Renal cortical epithelial cell (primary cell): ENCODE results near the gene CNTNAP2. TPM values are rescaled to one million over a fixed set of nuclear protein-coding genes. Genes with fewer than 3 reads are reported as not detected.
"Not testable (repeated sequence)": the region's sequence is repeated elsewhere in the genome, so short reads cannot be mapped to it uniquely, and the experiment has no call there.

Experiments used
- DNase-seq: peaks from one replicate; pipeline ENCODE4 v3.0.0-alpha.2; 2011; ENCODE audit warnings: low read depth
- total RNA-seq: library from RNA; depleted of rRNA; stranded (reverse); fragments of >200 nt; gene quantifications from 2 replicates; pipeline ENCODE4 v1.2.3, GENCODE V29; 2014

CNTNAP2 gene
- total RNA-seq, 1 donor from 2014 or later = 0.25 TPM

DNA sequence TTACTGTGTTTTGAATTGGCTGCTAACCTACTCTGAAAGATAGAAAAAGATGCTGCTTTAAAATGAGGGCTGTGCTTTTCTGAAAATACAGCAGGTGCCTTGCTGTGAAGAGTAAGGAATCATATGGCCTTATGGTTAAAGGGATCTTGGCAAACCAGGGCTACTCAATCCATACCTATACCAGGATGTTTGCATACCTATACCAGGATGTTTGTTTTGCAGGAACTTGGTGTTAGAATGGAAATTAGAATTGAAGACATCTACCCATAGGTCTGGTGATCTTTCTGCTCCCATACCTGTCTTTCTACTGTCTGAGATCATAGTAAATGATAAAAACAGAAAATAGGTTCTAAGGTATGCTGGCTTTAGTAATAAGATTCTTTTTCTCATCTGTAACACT, 2273.8 kb downstream of the CNTNAP2 start:
- no peak for DNase-seq

DNA sequence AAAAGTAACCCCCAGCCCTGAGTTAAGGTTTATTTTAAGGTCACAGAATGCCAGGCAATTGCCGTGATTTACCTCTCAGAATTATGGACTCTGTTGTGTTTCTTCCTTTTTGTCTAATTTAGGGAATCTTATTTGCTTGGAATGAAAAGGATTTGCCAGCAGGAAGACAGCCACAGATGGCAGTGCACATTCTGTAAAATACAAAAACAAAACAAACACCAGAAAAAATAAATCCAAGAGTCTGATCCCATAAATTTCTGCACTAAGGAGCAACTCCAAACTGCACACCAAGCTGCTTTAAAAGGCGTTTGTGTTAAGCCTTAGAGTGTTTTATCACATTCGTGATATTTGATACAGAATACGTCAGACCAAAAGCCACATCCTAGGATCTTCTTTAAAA, 2275.0 kb downstream of the CNTNAP2 start:
- no peak for DNase-seq

DNA sequence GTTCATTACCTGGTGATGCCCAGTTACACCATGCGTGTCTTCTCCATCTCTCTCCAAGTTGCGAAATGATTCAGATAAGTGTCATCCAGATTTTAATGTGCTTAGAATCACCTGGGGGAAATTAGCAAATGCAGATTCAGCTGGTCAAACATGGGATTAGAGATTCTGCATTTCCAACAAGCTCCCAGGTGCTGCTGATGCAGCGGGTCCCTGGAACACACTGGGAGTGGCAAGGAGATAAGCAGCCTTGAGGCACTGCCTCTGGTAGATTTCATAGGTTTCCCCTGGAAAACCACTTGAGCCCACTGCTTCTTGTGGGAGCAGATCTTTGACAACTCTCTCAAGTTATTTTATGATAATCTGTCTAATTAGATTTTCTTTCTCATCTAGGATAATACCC, 2278.0 kb downstream of the CNTNAP2 start:
- DNase-seq = no peak

DNA sequence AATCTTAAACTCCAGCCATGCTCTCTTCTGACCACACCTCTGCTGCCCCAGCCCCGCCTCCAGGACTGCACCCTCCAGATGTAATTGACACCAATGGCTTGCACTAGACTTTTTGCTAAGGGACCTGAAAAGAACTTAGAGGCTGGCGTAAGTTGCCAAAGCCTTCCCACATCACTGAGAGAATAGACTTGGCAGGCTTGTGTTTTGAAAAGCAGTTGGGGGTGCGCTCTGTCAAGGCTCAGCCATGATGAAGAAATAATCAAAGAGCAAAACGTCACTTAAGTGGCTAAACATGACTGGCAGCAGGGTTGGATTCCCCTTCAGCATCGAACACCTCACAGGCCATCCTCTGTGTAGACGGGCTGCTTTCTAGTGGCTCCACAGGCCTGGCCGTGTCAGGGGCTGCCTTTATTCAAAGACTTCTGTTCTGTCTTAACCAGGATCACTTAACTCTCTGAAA, 2278.8 kb downstream of the CNTNAP2 start:
- no peak for DNase-seq

DNA sequence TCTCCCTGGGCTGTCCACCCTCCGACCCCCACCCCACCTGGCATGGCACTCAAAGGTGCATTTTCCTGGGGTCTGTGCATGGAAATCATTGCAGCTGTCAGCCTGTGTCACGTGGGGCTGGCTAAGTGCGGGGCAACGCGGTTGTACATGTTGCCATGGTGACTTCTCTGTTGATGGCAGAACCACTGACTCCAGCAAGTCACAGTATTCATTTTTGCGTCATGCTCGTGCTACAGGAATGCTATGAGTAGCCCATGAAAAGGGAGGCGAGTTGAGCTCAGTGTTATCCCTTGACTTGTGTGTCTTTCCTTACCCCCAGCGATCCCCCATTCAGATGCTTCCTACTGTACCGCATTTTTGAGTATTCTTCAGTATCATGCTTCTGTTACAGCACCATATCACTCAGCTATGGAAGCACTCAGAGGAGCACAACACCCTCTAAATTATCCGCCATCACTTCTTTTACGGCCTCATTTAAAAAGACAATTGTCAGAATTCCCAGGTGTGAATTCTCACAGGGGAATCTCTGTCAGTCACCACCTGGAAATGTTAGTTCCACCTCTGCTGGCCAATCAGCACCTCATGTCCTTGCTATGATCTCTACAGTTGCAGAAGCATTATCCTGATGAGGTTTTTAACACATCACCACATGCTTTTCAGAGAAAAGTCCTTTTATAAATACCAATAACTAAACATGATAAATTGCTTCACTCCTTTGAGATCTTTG, 2279.6 kb downstream of the CNTNAP2 start:
- no peak for DNase-seq

DNA sequence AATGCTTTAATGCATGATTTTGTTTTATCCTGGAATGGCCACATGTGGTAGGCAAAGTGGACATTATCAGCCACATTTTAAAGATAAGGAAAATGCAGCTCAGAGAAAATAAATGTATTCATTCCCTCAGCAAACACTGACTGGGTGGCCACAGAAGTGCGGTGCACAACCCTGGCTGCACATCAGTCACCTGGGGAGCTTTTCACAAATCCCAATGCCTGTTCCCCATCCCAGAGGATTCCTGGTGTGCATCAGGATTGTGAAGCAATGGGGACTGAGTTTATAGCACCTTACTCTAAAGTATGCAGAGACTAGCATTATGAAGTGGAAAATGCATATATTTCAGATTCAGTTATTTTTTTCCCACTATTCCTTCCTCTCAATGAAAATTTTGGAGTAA, 2280.5 kb downstream of the CNTNAP2 start:
- no peak for DNase-seq

DNA sequence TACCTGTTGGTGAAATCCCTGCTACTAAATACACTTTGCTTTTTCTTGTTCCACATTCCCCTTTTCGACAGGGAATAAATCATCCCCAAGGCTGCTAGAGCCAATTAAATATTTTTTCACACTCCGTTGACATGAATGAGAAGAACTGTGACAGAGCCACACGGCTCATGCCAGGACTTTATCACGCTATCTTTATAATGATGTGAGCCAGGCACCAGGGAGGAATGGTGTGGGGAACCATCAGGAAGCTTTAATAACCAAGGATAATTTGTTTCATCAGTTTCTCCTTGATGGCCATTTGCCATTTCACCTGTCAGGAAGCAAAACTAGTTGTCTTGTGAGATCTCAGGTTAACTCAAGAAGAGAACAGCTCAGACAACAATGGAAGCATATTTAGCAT, 2280.9 kb downstream of the CNTNAP2 start:
- DNase-seq = no peak

DNA sequence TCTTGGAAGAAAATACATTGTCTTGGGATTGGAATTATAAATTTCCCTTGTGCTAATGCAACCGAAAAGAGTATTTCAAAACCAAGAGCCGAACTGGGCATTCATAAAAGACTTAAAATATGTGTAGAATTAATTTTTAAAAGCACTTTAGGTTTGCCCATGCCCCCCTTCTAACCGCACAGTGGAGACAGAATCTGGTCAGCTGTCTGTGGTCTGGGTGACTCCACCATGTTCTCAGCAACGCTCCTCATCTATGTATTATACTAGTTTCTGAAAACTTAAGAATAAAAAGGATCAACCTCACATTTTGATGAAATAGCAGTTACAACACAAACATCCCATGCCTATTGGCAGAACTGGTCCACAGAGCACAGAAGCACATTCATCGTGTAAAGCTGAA, 2281.4 kb downstream of the CNTNAP2 start:
- no peak for DNase-seq

DNA sequence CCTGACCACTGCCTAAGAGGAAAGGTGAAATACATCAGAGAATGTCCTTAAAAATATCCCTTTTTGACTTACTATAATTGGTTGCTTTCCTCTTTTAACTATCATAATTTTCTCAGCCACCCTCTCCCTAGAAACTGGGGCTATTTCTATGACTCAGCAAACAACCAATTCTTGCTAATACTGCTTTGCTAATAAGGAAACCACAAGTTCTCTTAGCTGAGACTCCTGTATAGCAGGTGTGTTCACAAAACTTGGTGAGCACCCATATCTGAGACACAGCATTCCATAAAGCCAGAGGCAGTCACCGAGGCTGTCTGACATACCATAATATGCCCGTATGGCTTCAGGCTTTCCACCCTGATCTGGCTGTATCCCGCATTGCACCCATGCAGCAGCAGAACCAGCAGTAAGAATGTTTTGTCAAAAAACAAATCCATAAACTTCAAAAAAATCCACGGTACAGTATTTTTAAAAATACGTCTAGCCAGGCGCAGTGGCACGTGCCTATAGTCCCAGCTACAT, 2282.3 kb downstream of the CNTNAP2 start:
- DNase-seq = no peak

DNA sequence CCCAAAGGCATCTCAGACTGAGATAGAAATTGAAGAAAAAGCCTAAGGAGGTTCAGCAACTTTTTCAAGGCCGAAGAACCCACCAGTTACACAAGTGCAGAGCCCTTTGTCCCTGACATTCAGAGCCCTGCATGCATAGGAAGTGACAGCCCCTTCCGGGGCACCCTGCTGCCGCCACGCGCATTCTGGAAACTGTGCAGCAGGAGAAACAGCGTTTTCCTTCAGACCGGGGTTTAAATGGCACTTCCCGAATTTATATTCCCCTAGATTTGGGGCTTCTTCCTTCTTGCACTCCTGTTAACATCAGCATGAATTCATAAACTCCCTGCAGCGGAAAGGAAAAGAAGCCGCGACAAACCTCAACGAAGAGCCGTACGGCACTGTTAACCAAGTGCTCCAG, 2283.5 kb downstream of the CNTNAP2 start:
- no peak for DNase-seq

DNA sequence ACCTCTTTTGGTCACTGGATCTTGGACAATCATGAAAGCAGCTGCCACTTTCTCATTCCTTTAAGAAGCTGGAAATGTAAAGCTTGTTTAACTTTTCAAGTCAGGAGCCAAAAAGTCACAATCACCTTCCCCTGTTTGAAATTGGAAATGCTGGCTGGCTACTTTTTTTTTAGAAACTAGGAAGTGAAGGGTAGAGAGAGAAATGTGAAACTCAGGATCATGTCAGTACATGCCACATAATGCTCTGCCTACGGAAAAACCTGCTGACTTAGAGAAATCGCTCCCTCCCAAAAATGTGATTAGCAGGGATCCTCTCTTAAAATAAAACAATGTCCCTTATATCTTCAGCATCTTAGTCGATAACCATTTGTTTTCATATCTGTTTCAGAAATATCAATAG, 2285.6 kb downstream of the CNTNAP2 start:
- DNase-seq = no peak

DNA sequence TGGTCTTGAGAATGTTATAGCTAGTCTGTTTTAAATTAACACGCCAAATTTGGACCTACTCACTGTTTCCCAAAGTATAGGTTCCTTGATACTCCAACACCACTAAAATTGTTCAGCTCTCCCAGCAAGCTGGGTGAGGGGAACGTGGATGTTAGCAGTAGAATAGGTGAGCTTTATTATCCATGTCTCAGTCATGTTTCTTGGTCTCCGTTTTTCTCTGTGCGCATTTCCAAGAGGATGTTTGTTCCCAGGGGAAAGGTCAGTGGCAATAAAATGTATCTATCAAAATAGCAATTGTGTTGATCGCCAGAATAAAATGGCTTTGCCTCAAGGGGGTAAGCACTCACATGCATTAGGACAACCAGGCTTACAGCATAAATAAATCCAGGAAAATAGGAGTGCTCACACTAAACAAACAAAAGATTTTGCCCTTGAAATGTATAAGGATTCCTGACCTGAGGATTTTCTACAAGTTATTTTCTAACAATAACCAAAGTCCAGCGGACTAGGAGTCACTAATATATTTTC, 2286.9 kb downstream of the CNTNAP2 start:
- DNase-seq = no peak

DNA sequence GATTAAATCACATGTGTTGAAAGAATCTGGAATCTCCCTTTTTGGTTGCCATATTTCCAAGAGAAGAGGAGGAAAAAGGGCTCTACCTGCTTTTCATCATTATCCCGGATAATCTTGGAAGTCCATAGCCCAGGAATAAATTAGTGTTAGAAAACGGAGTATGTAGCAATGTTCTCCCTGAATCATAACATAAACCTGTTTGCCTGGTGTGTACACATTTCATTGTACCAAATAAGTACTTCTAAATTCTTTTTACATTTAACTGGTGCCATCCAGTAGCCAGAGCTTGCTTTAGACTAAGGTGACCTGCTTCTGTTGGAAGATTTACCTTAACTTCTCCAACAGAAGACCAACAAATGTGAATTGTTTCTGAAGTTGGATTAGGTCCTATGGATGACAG, 2291.7 kb downstream of the CNTNAP2 start:
- no peak for DNase-seq

DNA sequence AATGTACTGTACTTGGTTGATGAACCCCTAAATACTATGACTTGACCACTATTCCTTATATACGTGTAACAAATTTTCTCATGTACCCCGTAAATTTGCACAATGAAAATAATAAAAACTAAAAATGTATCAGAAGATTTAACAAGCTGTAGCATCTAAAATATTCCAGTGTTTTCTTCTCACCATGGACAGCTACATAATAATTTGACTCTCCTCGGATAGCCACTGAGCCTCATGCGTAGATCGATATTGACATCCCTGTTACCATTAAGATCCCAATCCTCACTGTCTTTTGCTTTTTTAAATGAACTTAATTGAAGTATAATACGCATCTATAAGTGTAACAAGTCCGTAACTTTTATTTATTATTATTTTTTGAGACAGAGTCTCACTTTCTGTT, 2294.3 kb downstream of the CNTNAP2 start:
- no peak for DNase-seq

DNA sequence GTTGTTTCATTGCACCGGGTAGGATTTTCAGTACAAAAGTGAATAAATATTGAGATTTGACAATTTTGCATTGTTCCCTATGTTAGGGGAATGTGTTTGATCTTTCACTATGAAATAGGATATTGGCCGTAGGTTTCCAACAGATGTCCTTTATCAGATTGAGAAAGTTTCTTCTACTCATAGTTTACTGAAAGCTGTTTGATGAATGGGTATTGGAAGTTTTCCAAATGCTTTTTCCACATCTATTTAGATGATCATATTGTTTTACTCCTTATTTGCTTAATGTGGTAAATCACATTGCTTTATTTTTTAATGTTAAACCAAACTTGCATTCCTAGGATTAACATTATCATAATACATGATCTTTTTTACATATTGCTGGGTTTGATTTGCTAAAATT, 2296.1 kb downstream of the CNTNAP2 start:
- DNase-seq = no peak

DNA sequence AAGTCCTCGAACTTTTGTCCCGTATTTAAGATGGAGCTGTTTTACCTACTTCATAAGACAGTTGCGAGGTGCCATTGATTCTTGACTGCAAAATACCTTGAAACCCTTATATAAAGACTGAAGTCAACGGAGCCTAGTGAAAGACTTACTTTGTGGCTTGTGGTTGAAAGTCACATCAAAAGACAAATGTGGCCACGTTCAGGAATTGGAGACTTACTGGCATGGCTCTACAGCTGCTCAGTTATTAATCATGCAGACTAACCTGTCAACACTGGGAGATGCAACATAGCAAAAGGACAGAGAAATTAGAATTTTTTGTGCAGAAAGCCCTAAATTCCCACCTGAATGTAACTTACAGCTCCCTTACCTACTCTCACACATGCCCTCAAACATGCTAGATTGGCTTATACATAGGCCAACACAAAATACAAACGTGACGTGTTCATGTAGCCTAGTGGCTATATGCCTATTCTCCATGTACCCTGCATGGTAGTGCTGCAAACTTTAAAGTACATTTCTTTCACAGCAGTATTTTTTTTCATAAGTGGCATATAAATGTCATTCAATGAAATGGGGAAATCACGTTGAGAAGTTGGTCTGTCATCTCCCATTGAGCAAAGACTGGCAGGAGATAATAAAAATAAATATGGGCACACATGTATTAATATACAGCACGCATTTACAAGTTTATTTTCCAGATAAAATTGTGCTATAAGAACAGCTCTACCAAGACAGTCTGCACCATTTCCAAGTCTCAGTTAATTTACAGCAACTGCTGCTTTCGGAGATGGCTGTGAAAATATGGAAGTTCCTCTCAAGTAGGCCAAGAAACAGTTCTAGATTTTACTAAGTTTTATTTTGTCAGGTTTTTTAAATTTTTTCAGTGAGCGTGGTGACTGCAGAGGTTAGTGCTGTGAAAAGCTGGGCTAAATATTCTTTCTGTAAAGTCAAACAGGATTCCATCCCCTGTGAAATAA, 2303.5 kb downstream of the CNTNAP2 start:
- no peak for DNase-seq

DNA sequence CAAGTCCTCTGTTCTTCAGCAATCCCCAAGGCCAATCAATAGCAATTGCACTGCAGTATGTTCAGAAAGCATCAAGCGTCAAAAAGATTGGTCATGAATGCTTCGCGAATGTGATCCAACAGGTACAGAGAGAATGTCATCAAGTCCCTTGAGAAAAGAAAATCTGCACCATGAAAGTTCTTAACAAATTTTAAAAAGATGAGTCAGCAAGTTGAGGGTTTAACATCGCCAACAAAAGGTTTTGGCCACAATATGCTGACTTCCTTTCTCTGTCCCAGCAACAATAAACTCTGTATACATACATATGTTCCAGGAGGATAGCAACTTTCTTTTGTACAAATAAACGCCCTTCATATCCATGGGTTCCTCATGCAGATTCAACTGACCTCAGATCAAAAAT, 2305.4 kb downstream of the CNTNAP2 start:
- no peak for DNase-seq

DNA sequence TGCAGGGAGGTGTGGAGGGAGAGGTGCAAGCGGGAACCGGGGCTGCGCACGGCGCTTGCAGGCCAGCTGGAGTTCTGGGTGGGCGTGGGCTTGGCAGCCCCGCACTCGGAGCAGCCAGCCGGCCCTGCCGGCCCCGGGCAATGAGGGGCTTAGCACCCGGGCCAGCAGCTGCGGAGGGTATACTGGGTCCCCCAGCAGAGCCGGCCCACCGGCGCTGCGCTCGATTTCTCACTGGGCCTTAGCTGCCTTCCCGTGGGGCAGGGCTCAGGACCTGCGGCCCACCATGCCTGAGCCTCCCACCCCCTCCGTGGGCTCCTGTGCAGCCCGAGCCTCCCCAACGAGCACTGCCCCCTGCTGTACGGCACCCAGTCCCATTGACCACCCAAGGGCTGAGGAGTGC, 2309.8 kb downstream of the CNTNAP2 start:
- DNase-seq = not testable (repeated sequence)

DNA sequence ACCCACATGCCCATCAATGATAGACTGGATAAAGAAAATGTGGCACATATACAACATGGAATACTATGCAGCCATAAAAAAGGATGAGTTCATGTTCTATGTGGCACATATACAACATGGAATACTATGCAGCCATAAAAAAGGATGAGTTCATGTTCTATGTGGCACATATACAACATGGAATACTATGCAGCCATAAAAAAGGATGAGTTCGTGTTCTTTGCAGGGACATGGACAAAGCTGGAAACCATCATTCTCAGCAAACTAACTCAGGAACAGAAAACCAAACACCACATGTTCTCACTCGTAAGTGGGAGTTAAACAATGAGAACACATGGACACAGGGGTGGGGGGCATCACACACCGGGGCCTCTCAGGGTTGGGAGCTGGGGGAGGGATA, 2314.1 kb downstream of the CNTNAP2 start:
- DNase-seq = not testable (repeated sequence)

DNA sequence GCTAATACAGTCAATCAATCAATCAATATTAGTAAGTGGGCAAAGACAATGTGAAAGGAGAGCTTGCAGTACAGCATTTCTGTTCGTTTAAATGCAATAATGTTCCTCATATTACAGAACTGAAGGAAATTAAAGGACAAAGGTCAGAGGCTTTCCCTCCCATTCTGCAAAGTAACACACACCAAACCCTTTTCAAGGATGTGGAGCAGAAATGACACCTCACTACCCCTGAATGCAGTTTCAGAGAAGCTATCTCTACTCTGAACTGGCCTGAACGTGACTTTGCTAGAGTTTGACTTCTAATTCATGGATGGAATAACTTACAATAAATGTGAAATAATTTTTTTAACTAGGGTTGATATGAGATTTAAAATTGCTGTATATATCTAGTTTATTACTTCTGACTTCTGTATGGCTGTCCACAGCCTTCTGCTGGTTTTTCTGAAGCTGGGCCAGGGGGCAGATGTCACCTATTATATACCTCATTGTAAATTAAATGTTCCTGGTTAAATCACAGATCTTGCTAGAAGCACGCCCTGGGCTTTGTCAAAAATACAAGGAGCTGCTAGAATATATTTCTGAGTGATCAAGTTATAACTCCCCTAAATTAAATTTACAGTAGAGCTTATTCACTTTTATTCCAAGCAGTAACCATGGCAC, 2317.1 kb downstream of the CNTNAP2 start:
- no peak for DNase-seq

DNA sequence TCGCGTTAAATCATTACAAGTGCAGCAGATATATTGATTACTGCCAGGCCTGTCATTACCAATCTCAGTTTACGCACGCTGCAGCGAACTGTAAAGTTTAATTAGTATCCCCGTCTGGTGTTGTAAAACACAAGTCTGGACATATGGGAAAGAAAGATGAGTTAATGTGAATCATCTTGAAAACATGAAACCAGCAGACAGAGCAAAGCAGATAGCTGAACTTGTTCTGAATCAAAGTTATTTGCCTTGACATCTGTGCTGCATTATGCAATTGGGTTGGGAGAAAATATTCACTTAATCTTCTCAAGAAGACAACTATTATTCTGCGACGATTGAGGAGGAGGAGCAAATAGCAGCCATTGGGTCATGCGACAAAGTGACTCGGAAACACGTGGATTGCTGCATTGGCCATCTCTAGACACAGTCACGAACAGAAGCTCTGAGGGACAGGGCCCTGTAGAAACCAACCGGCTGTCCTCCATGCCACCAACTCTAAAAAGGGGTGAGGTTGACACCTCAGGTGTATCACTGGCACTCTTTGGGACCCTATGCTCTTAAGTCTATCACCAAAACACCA, 2317.7 kb downstream of the CNTNAP2 start:
- DNase-seq = no peak

DNA sequence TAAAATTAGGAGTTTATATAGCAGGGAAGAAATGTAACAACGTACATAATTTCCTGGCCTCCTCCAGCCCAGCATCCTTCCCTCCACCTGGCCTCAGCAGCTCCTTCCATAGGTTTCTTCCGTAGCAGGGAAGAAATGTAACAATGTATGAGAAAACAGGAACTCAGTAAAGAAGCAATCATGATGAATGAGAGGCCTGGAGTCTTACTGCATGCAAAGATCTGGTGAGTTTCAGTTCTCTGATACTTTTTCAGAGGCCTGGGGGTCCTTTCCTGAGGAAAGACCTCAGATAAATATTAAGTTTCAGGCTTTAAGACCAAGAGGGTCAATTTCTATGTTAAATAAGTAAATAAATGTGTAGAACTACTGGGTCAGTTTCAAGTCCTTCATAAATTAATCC, 2318.3 kb downstream of the CNTNAP2 start:
- DNase-seq = no peak
